GM19023 (cell line): Measurements from ENCODE around the gene APH1B.
"Not testable (repeated sequence)": the region's sequence is repeated elsewhere in the genome, so short reads cannot be mapped to it uniquely, and the experiment has no call there.

ENCODE experiments used
- ATAC-seq: cut with Tn5 transposase; IDR thresholded peaks from one replicate; pipeline ENCODE4 v1.9.1; 2021; ENCODE audit warnings: mild to moderate bottlenecking, moderate library complexity; ENCODE audit not compliant: unreplicated experiment

Gene APH1B

GRCh38 chr15:63329567-63330350, 52.4 kb downstream of the APH1B start:
- ATAC-seq: no peak

GRCh38 chr15:63330926-63331325, 53.5 kb downstream of the APH1B start:
- no peak for ATAC-seq

GRCh38 chr15:63331456-63331855, 54.1 kb downstream of the APH1B start:
- ATAC-seq: no peak

- no peak for ATAC-seq
Observed at GRCh38 chr15:63332367-63333124, 55.1 kb downstream of the APH1B start.

GRCh38 chr15:63334821-63335220, 57.4 kb downstream of the APH1B start:
- no peak for ATAC-seq

GRCh38 chr15:63335543-63336240, 58.3 kb downstream of the APH1B start:
- ATAC-seq: no peak

GRCh38 chr15:63337046-63337445, 59.6 kb downstream of the APH1B start:
- ATAC-seq: no peak

GRCh38 chr15:63338170-63338569, 60.8 kb downstream of the APH1B start:
- no peak for ATAC-seq

- ATAC-seq: no peak
Observed at GRCh38 chr15:63339006-63339766, 61.8 kb downstream of the APH1B start.

- ATAC-seq: no peak
Observed at GRCh38 chr15:63339836-63340235, 62.4 kb downstream of the APH1B start.

GRCh38 chr15:63340353-63340752, 62.9 kb downstream of the APH1B start:
- ATAC-seq: no peak

- no peak for ATAC-seq
Observed at GRCh38 chr15:63340878-63341277, 63.5 kb downstream of the APH1B start.

- no peak for ATAC-seq
Observed at GRCh38 chr15:63341898-63342297, 64.5 kb downstream of the APH1B start.

GRCh38 chr15:63342996-63343562, 65.7 kb downstream of the APH1B start:
- not testable (repeated sequence) for ATAC-seq

GRCh38 chr15:63344731-63345390, 67.5 kb downstream of the APH1B start:
- ATAC-seq: no peak

- no peak for ATAC-seq
Observed at GRCh38 chr15:63345391-63345752, 68.0 kb downstream of the APH1B start.

- ATAC-seq: no peak
Observed at GRCh38 chr15:63347074-63347857, 69.9 kb downstream of the APH1B start.

- no peak for ATAC-seq
Observed at GRCh38 chr15:63348392-63348791, 71.0 kb downstream of the APH1B start.

GRCh38 chr15:63349156-63349555, 71.8 kb downstream of the APH1B start:
- ATAC-seq: no peak
